ENCODE results near the gene MAPKBP1. TPM values are rescaled to one million over a fixed set of nuclear protein-coding genes. Genes with fewer than 3 reads are reported as not detected.

The MAPKBP1 gene
- total and polyA plus RNA-seq, 2 of the 8 experiments (the other 6 are each of a cell fraction or from before 2014, with no cell fraction given), result 4.3 to 11.3 TPM

GRCh38 chr15:41780727-41781126 is 6.4 kb downstream of the MAPKBP1 start:
- CTCF ChIA-PET (ENCODE audit: partially characterized antibody), result interaction anchor here (0.6 to 1.7 kb wide), 8 partner anchors 9 to 364 kb away, joined by 3 to 5 read pairs (median 4); no protein-coding TSS in a partner anchor
- no peak overlapping the region for H3K4me3 ChIP-seq (ENCODE audit: extremely low read depth in 1 of 4, insufficient read depth in 2 of 4, low read depth in 3 of 4, low read length in 4 of 4)
- peaks cover 0 to 15% of the 10 kb centered on the region in 2 experiments; a peak in 2 of 4 replicates for H3K79me2 ChIP-seq (ENCODE audit: control insufficient read depth in 1 of 2, insufficient read depth in 2 of 2, low read length in 2 of 2)
- 89% methylated on average over 1 of the region's 1 CpG; no CpG with 5 or more reads in 1 of the 2 experiments for WGBS, 2 experiments (ENCODE audit: extremely low coverage in 1 of 2, insufficient coverage in 1 of 2, insufficient read length in 1 of 2, insufficient replicate concordance in 2 of 2, low coverage in 1 of 2, low lambda C conversion rate in 2 of 2, missing lambda C conversion rate in 1 of 2)
- H3K56ac ChIP-seq (replicated peaks; ENCODE audit: insufficient read length, low read depth, low read length), result no peak overlapping the region
- H3K23ac ChIP-seq (ENCODE audit: insufficient read length), result no peak overlapping the region
- H2BK12ac ChIP-seq (ENCODE audit: low read depth, low read length), result no peak overlapping the region
- no peaks in the 10 kb centered on the region; the same call in 1 of the 2 replicates for H3K23me2 ChIP-seq (ENCODE audit: low read depth, low read length)
- H2BK120ac ChIP-seq (replicated peaks; ENCODE audit: low read depth, low read length), result no peak overlapping the region
- H3K4ac ChIP-seq (replicated peaks; ENCODE audit: insufficient read length, low read depth, low read length), result no peak overlapping the region
- H3K18ac ChIP-seq (ENCODE audit: extremely low read depth, low read length), result no peak overlapping the region
- H2AK5ac ChIP-seq (ENCODE audit: low read depth, low read length), result no peak overlapping the region
- H4K8ac ChIP-seq (ENCODE audit: extremely low read depth, insufficient read depth, low read length), result no peak overlapping the region
- no peaks in the 10 kb centered on the region for H3K27me3 ChIP-seq (replicated peaks in 1 of 4; ENCODE audit: control insufficient read depth in 3 of 4, extremely low read depth in 1 of 4, insufficient read depth in 3 of 4, low read length in 3 of 4)
- no peak overlapping the region for H2BK15ac ChIP-seq (ENCODE audit: low read length)
- H3K14ac ChIP-seq (ENCODE audit: insufficient read length), result no peak overlapping the region
- peaks cover 2 to 22% (median 5%) of the 10 kb centered on the region in 4 experiments; a peak in 4 of 7 replicates for H3K4me1 ChIP-seq (replicated peaks in 1 of 4; ENCODE audit: control insufficient read depth in 3 of 4, insufficient read depth in 4 of 4, low read length in 3 of 4)
- no peak for DNase-seq (ENCODE audit: low read depth in 1 of 2, low spot score in 2 of 2)
- no peak overlapping the region for H4K5ac ChIP-seq (ENCODE audit: insufficient read length, low read depth, low read length)
- H2BK5ac ChIP-seq (ENCODE audit: low read depth, low read length), result no peak overlapping the region
- no peak overlapping the region for H3K4me2 ChIP-seq (ENCODE audit: insufficient read depth in 1 of 2, low read depth in 2 of 2, low read length in 2 of 2)
- no peak overlapping the region for H3K9ac ChIP-seq (replicated peaks in 1 of 4; ENCODE audit: extremely low read depth in 1 of 4, low read depth in 3 of 4, low read length in 3 of 4)
- H4K20me1 ChIP-seq (replicated peaks in 1 of 2; ENCODE audit: control insufficient read depth in 1 of 2, insufficient read depth in 2 of 2, low read length in 2 of 2), result no peaks in the 10 kb centered on the region
- H3K36me3 ChIP-seq (ENCODE audit: control insufficient read depth in 2 of 4, insufficient read depth in 4 of 4, low read length in 3 of 4), result no peaks in the 10 kb centered on the region
- H4K91ac ChIP-seq (replicated peaks; ENCODE audit: insufficient read length, low read length), result no peak overlapping the region
- no peak overlapping the region for H2AFZ ChIP-seq (ENCODE audit: low read length)
- H3K27ac ChIP-seq (ENCODE audit: low read depth, low read length), result no peak overlapping the region
- no peak for FAIRE-seq
- POLR2A ChIA-PET (ENCODE audit: partially characterized antibody), result interaction anchor here (0.7 to 1.6 kb wide), 2 partner anchors 11 to 81 kb away, joined by 3 read pairs; no protein-coding TSS in a partner anchor
- H3K9me3 ChIP-seq (ENCODE audit: insufficient read depth in 2 of 2, low read depth in 1 of 2, low read length in 1 of 2), result no peaks in the 10 kb centered on the region
- H3K79me1 ChIP-seq (ENCODE audit: low read depth, low read length), result no peaks in the 10 kb centered on the region; the same call in 1 of the 2 replicates
- H2BK20ac ChIP-seq (ENCODE audit: low read length), result no peak overlapping the region
- TF ChIP-seq BRCA1 (IDR thresholded peaks at IDR 0.05; ENCODE audit: low read depth, low read length), result no peak
- no peak for TF ChIP-seq RXRA (IDR thresholded peaks at IDR 0.05; ENCODE audit: insufficient read depth, low read depth, low read length)
- TF ChIP-seq KDM4A (IDR thresholded peaks at IDR 0.05; ENCODE audit: low read depth, low read length, severe bottlenecking), result no peak
- TF ChIP-seq PHF8 (conservative IDR thresholded peaks at IDR 0.05; ENCODE audit: low read depth, low read length), result no peak
- no peak for TF ChIP-seq TBP (IDR thresholded peaks at IDR 0.05; ENCODE audit: low read depth, low read length)
- TF ChIP-seq ZNF274 (IDR thresholded peaks at IDR 0.05; ENCODE audit: borderline replicate concordance, extremely low read depth, low read length), result no peak
- TF ChIP-seq POLR2A (IDR thresholded peaks at IDR 0.05; ENCODE audit: control extremely low read depth in 1 of 2, low read depth in 2 of 2, low read length in 2 of 2), result no peak
- TF ChIP-seq JUND (IDR thresholded peaks at IDR 0.05; ENCODE audit: low read length), result no peak
- TF ChIP-seq BACH1 (IDR thresholded peaks at IDR 0.05; ENCODE audit: low read length), result no peak
- TF ChIP-seq SRF (IDR thresholded peaks at IDR 0.05; ENCODE audit: low read depth, low read length), result no peak
- TF ChIP-seq SIN3A (conservative IDR thresholded peaks at IDR 0.05 in 1 of 2, IDR thresholded peaks at IDR 0.05 in 1 of 2; ENCODE audit: low read depth in 1 of 2, low read length in 2 of 2), result no peak
- no peak for TF ChIP-seq RNF2 (IDR thresholded peaks at IDR 0.05; ENCODE audit: borderline replicate concordance, low read depth, low read length, missing control alignments, poor library complexity, severe bottlenecking)
- TF ChIP-seq SP4 (IDR thresholded peaks at IDR 0.05; ENCODE audit: low read length), result no peak
- TF ChIP-seq GTF2F1 (IDR thresholded peaks at IDR 0.05; ENCODE audit: borderline replicate concordance, low read depth, low read length), result no peak

Data from H1 (cell line).